Epithelial cell of proximal tubule (primary cell): ENCODE data around the gene SNX33. TPM values are rescaled to one million over a fixed set of nuclear protein-coding genes. Genes with fewer than 3 reads are reported as not detected.

Experiments used
- DNase-seq: peaks from one replicate; pipeline ENCODE4 v3.0.0-alpha.2; 2011; ENCODE audit warnings: low read depth
- H3K4me3 ChIP-seq: 2 replicates; pipeline ENCODE4 v1.5.1; 2011; ENCODE audit warnings: low read depth, mild to moderate bottlenecking, low read length
- CTCF ChIP-seq: conservative IDR thresholded peaks from 2 replicates; pipeline ENCODE4 v1.5.1; 2012; ENCODE audit warnings: low read depth, mild to moderate bottlenecking, low read length
- total RNA-seq: library from RNA; depleted of rRNA; stranded (reverse); fragments of >200 nt; gene quantifications from 2 replicates; pipeline ENCODE4 v1.2.3, GENCODE V29; 2015

The SNX33 gene
- total RNA-seq, 1 donor from 2014 or later, result 6.7 TPM

GRCh38 chr15:75656813-75657212 is 9.1 kb downstream of the SNX33 start:
- no peak for TF ChIP-seq CTCF
- no peak for DNase-seq
- no peak overlapping the region for H3K4me3 ChIP-seq

- no peak for TF ChIP-seq CTCF
- DNase-seq, result no peak
- H3K4me3 ChIP-seq, result no peak overlapping the region
These were observed 11.5 kb downstream of the SNX33 start for GRCh38 chr15:75659141-75659771.

- TF ChIP-seq CTCF, result no peak
- no peak for DNase-seq
- no peak overlapping the region for H3K4me3 ChIP-seq
These were observed 12.4 kb downstream of the SNX33 start for GRCh38 chr15:75659928-75660645.

- no peak for TF ChIP-seq CTCF
- no peak for DNase-seq
- no peak overlapping the region for H3K4me3 ChIP-seq
These were observed 13.5 kb downstream of the SNX33 start for GRCh38 chr15:75661100-75661755.

- H3K4me3 ChIP-seq, result no peak overlapping the region
- TF ChIP-seq CTCF, result no peak
- DNase-seq, result no peak
These were observed 14.0 kb downstream of the SNX33 start for GRCh38 chr15:75661756-75662140.

GRCh38 chr15:75662823-75663519 is 15.3 kb downstream of the SNX33 start:
- no peak for TF ChIP-seq CTCF
- DNase-seq, result no peak
- H3K4me3 ChIP-seq, result no peak overlapping the region
